HepG2 (cell line): ENCODE data around the gene OGFOD3. TPM values are rescaled to one million over a fixed set of nuclear protein-coding genes. Genes with fewer than 3 reads are reported as not detected.
"Not testable (repeated sequence)": the region's sequence is repeated elsewhere in the genome, so short reads cannot be mapped to it uniquely, and the experiment has no call there.

ENCODE experiments used
- ATAC-seq: fragments of 200-7000 bp; cut with Tn5 transposase; 3 replicates; pipeline ENCODE4 v1.9.1; 2020; ENCODE audit warnings: mild to moderate bottlenecking, moderate library complexity
- BruUV-seq: library from RNA; stranded (reverse); fragments of 400-500 nt; replicated peaks from 2 replicates; lab custom pipeline; 2021; lab: Mats Ljungman, UMichigan
- CTCF ChIA-PET: fragments of 300-600 bp; formaldehyde crosslinking; extraction: SDS; loops from one replicate; lab custom pipeline; 2021; ENCODE audit warnings: low total read pairs, inconsistent platforms, low intra/inter-chr PET ratio; lab: Yijun Ruan, JAX
- POLR2A ChIA-PET: fragments of 350-600 bp; sonication (Branson Sonifier 250); formaldehyde crosslinking; loops from one replicate; lab custom pipeline; 2020; ENCODE audit warnings: antibody characterized with exemption, inconsistent platforms; lab: Yijun Ruan, JAX
- DNase-seq: peaks from one replicate; pipeline ENCODE4 v3.0.0-alpha.2; 2015; ENCODE audit warnings: low spot score
- FAIRE-seq: peaks from 3 replicates; lab custom pipeline; 2011; peaks lifted over from hg19 to GRCh38; lab: Jason Lieb, UNC
- H2AFZ ChIP-seq: one replicate; pipeline ENCODE4 v1.6.1; 2011; ENCODE audit warnings: low read length, inconsistent platforms
- H3K27ac ChIP-seq: fragments of 300-600 bp; 3 replicates; pipeline ENCODE4 v1.8.0; 2011; ENCODE audit warnings: mixed run types, mild to moderate bottlenecking, mixed read lengths, low read length, inconsistent platforms; ENCODE audit not compliant: insufficient read depth; ENCODE audit errors: extremely low read length
- H3K27me3 ChIP-seq, 2 experiments: fragments of 200-600 bp in 1 of 2; 2 replicates in 1 of 2; 3 replicates in 1 of 2; pipeline versions ENCODE4 v1.6.0 to v1.8.0; 2011; ENCODE audit warnings: low read length in 2 of 2, mild to moderate bottlenecking in 2 of 2, moderate library complexity in 2 of 2, inconsistent platforms in 1 of 2; ENCODE audit not compliant: insufficient read depth in 2 of 2, control insufficient read depth in 1 of 2
- H3K36me3 ChIP-seq, 2 experiments: fragments of 200-600 bp in 1 of 2; replicated peaks in 1 of 2; 2 replicates in 1 of 2; 3 replicates in 1 of 2; pipeline versions ENCODE4 v1.5.1 to v1.8.0; 2011; ENCODE audit warnings: low read length in 2 of 2, inconsistent platforms in 1 of 2; ENCODE audit not compliant: insufficient read depth in 2 of 2, control insufficient read depth in 1 of 2
- H3K4me1 ChIP-seq: 2 replicates; pipeline ENCODE4 v1.5.1; 2012; ENCODE audit warnings: low read length, inconsistent platforms; ENCODE audit not compliant: insufficient read depth
- H3K4me2 ChIP-seq: 2 replicates; pipeline ENCODE4 v1.6.0; 2011; ENCODE audit warnings: low read depth, low read length, inconsistent platforms
- H3K4me3 ChIP-seq, 3 experiments: fragments of 200-600 bp in 1 of 3; sonication (generic), shearing (Covaris generic) in 1 of 3; replicated peaks in 1 of 3; 2 replicates each; pipeline ENCODE4 v1.5.1; 2011 to 2016; ENCODE audit warnings: low read length in 3 of 3, inconsistent platforms in 2 of 3, low read depth in 2 of 3, mild to moderate bottlenecking in 2 of 3, control low read depth in 1 of 3, mixed read lengths in 1 of 3; ENCODE audit not compliant: insufficient read depth in 1 of 3
- H3K79me2 ChIP-seq: one replicate; pipeline ENCODE4 v1.6.1; 2011; ENCODE audit warnings: low read length, inconsistent platforms; ENCODE audit not compliant: insufficient read depth
- H3K9ac ChIP-seq: 2 replicates; pipeline ENCODE4 v1.6.0; 2011; ENCODE audit warnings: mild to moderate bottlenecking, low read depth, low read length, inconsistent platforms; ENCODE audit not compliant: insufficient read depth
- H3K9me3 ChIP-seq: 2 replicates; pipeline ENCODE4 v1.5.1; 2012; ENCODE audit warnings: mild to moderate bottlenecking, low read length
- H4K20me1 ChIP-seq: 2 replicates; pipeline ENCODE4 v1.6.0; 2011; ENCODE audit warnings: inconsistent platforms, mild to moderate bottlenecking, low read length, moderate library complexity; ENCODE audit not compliant: insufficient read depth
- EP300 ChIP-seq, 3 experiments: sonication (generic) in 1 of 3; formaldehyde crosslinking in 1 of 3; IDR thresholded peaks; 2 replicates each; pipeline versions ENCODE4 v1.5.1 to v1.6.1; 2011 to 2020; ENCODE audit warnings: low read depth in 2 of 3, low read length in 2 of 3, borderline replicate concordance in 1 of 3, improper control_type of control experiment in 1 of 3, mild to moderate bottlenecking in 1 of 3, missing genetic modification reagents in 1 of 3, moderate library complexity in 1 of 3
- MIXL1 ChIP-seq: IDR thresholded peaks from 2 replicates; pipeline ENCODE4 v1.6.1; 2016
- ZBED4 ChIP-seq: sonication (generic); formaldehyde crosslinking; IDR thresholded peaks from 2 replicates; pipeline ENCODE4 v1.4.0; 2020; ENCODE audit warnings: missing genetic modification reagents, borderline replicate concordance
- ZNF160 ChIP-seq: sonication (generic); formaldehyde crosslinking; IDR thresholded peaks from 2 replicates; pipeline ENCODE4 v1.8.0; 2022; ENCODE audit warnings: mild to moderate bottlenecking, inconsistent platforms, missing genetic modification reagents
- ZNF567 ChIP-seq: sonication (generic); formaldehyde crosslinking; IDR thresholded peaks from 2 replicates; pipeline ENCODE4 v1.8.1; 2023; ENCODE audit warnings: mild to moderate bottlenecking, missing genetic modification reagents, borderline replicate concordance
- ZNF709 ChIP-seq: sonication (generic); formaldehyde crosslinking; IDR thresholded peaks from 2 replicates; pipeline ENCODE4 v1.5.0; 2020; ENCODE audit warnings: mild to moderate bottlenecking, missing genetic modification reagents
- WGBS: methylation state at CpG from one replicate; pipeline ENCODE4 v1.1.6; 2017; ENCODE audit warnings: low lambda C conversion rate; 5-methylcytosine and 5-hydroxymethylcytosine counted together
- in situ Hi-C: cut with HindIII; loops from 2 replicates; pipeline ENCODE4 v1.10.0; 2017; ENCODE audit warnings: low pct_unique_long_range_greater_than_20kb; ENCODE audit not compliant: extremely low pct_ligation_motif_present
- intact Hi-C: fragments of 100-400 bp; cut with micrococcal nuclease; formaldehyde crosslinking; loops from one replicate; pipeline ENCODE4 v1.10.0; 2022; ENCODE audit not compliant: unreplicated experiment
- polyA plus RNA-seq, 8 experiments: library from polyadenylated mRNA; depleted of rRNA in 3 of 8; stranded (reverse) in 7 of 8; unstranded in 1 of 8; fragments of >200 nt; fragmentation: Illumina TruSeq in 4 of 8; extraction: Trizol in 4 of 8; gene quantifications; 2 replicates each; pipeline versions ENCODE4 v1.2.1 to v1.2.3, GENCODE V29; 2011 to 2016; ENCODE audit warnings: low read depth in 4 of 8, missing spikeins in 1 of 8, mixed read lengths in 1 of 8; ENCODE audit not compliant: insufficient read depth in 1 of 8
- total RNA-seq, 5 experiments: library from RNA; depleted of rRNA; stranded (reverse); fragments of >200 nt; fragmentation: Illumina TruSeq; extraction: Trizol; gene quantifications; 2 replicates each; pipeline ENCODE4 v1.2.3, GENCODE V29; 2016; ENCODE audit warnings: low read depth in 1 of 5

OGFOD3 gene
- total and polyA plus RNA-seq, 2 of the 13 experiments (the other 11 are each of a cell fraction or from before 2014, with no cell fraction given): 40.0 to 42.1 TPM

GRCh38 chr17:82412535-82413520 is 5.6 kb downstream of the OGFOD3 start (continued):
- peak; percentile 41; the same call in 1 of the 2 replicates for TF ChIP-seq ZBED4 (CRISPR knock-in tag)
- no peak for TF ChIP-seq MIXL1 (CRISPR knock-in tag)
- no peak for TF ChIP-seq ZNF567 (CRISPR knock-in tag)
- no peak for TF ChIP-seq ZNF709
- TF ChIP-seq EP300 (IDR thresholded peaks at IDR 0.05; ENCODE audit: low read depth in 2 of 2, low read length in 2 of 2): peak in 1 of 2 experiments; percentile 56; a peak in 2 of 4 replicates
- TF ChIP-seq EP300 (CRISPR knock-in tag; IDR thresholded peaks at IDR 0.05; ENCODE audit: borderline replicate concordance): no peak
- no peak for TF ChIP-seq ZNF160 (CRISPR knock-in tag)
- TF ChIP-seq, all 625 proteins: peak for 99

GRCh38 chr17:82412081-82412480 is 6.3 kb downstream of the OGFOD3 start:
- peaks cover 26% of the 10 kb centered on the region for H3K4me1 ChIP-seq
- in situ Hi-C loops (loop anchor here (5.0 kb wide), 1 partner anchor 60 kb away; no protein-coding TSS in a partner anchor), intact Hi-C loops (loop anchor here (2.0 kb wide), 1 partner anchor 65 kb away; no protein-coding TSS in a partner anchor)
- H3K36me3 ChIP-seq: peaks cover 2 to 16% of the 10 kb centered on the region in 2 experiments; a peak in 3 of 5 replicates
- POLR2A ChIA-PET: interaction anchor here (1.1 kb wide), 1 partner anchor 27 kb away, joined by 4 read pairs; no protein-coding TSS in a partner anchor
- H3K9ac ChIP-seq, DNase-seq, H3K27ac ChIP-seq, BruUV-seq, H3K4me2 ChIP-seq, FAIRE-seq, H3K79me2 ChIP-seq, H3K9me3 ChIP-seq, ATAC-seq, H3K4me3 ChIP-seq, H3K27me3 ChIP-seq, CTCF ChIA-PET, H2AFZ ChIP-seq: not testable (repeated sequence)
- peaks cover 18% of the 10 kb centered on the region; the same call in 1 of the 2 replicates for H4K20me1 ChIP-seq
- WGBS: 92% methylated on average over 16 of the region's 16 CpGs
